GM12878 (cell line): Measurements from ENCODE around the gene SPRR5. TPM values are rescaled to one million over a fixed set of nuclear protein-coding genes. Genes with fewer than 3 reads are reported as not detected.

ENCODE experiments used
- ATAC-seq: fragments of 200-7000 bp; cut with Tn5 transposase; 3 replicates; pipeline ENCODE4 v1.9.1; 2020; ENCODE audit warnings: mild to moderate bottlenecking, moderate library complexity
- BruUV-seq: library from RNA; stranded (reverse); fragments of 400-500 nt; replicated peaks from 2 replicates; lab custom pipeline; 2021; lab: Mats Ljungman, UMichigan
- CTCF ChIA-PET: fragments of 300-600 bp; sonication (Branson Sonifier 250); formaldehyde crosslinking; extraction: SDS; loops from one replicate; lab custom pipeline; 2021; ENCODE audit warnings: inconsistent platforms; lab: Yijun Ruan, JAX
- POLR2A ChIA-PET: fragments of 350-600 bp; formaldehyde crosslinking; extraction: SDS; loops from one replicate; lab custom pipeline; 2021; ENCODE audit warnings: inconsistent platforms; lab: Charles Lee
- RAD21 ChIA-PET: fragments of 300-600 bp; sonication (Branson Sonifier 250); formaldehyde crosslinking; loops from one replicate; lab custom pipeline; 2023; ENCODE audit warnings: antibody characterized with exemption; ENCODE audit not compliant: unreplicated experiment; lab: Charles Lee
- SMC1A ChIA-PET: fragments of 300-600 bp; sonication (Branson Sonifier 250); formaldehyde crosslinking; loops from one replicate; lab custom pipeline; 2023; ENCODE audit not compliant: unreplicated experiment, uncharacterized antibody; lab: Charles Lee
- DNase-seq: peaks from one replicate; pipeline ENCODE4 v3.0.0-alpha.2; 2011; ENCODE audit warnings: low read depth, low spot score
- FAIRE-seq: peaks from 3 replicates; lab custom pipeline; 2011; peaks lifted over from hg19 to GRCh38; lab: Jason Lieb, UNC
- H2AFZ ChIP-seq: 2 replicates; pipeline ENCODE4 v1.6.0; 2011; ENCODE audit warnings: low read depth, low read length, control low read depth; ENCODE audit not compliant: control insufficient read depth
- H3K27ac ChIP-seq: 2 replicates; pipeline ENCODE4 v1.5.1; 2011; ENCODE audit warnings: control low read depth; ENCODE audit not compliant: control insufficient read depth, insufficient read depth
- H3K27me3 ChIP-seq, 2 experiments: replicated peaks in 1 of 2; 2 replicates each; pipeline versions ENCODE4 v1.6.0 to v1.6.1; 2011; ENCODE audit warnings: low read length in 1 of 2; ENCODE audit not compliant: control insufficient read depth in 2 of 2, insufficient read depth in 2 of 2
- H3K36me3 ChIP-seq, 2 experiments: 2 replicates each; pipeline ENCODE4 v1.5.1; 2011; ENCODE audit warnings: low read length in 1 of 2; ENCODE audit not compliant: control insufficient read depth in 2 of 2, insufficient read depth in 2 of 2
- H3K4me1 ChIP-seq: 2 replicates; pipeline ENCODE4 v1.6.1; 2011; ENCODE audit warnings: mild to moderate bottlenecking, low read length, moderate library complexity, mixed read lengths; ENCODE audit not compliant: control insufficient read depth, insufficient read depth
- H3K4me2 ChIP-seq: 2 replicates; pipeline ENCODE4 v1.6.0; 2011; ENCODE audit warnings: control low read depth; ENCODE audit not compliant: control insufficient read depth, insufficient read depth
- H3K4me3 ChIP-seq: fragments of 200-600 bp; sonication (generic); 2 replicates; pipeline ENCODE4 v1.5.1; 2016
- H3K79me2 ChIP-seq: 2 replicates; pipeline ENCODE4 v1.6.0; 2011; ENCODE audit warnings: low read length; ENCODE audit not compliant: control insufficient read depth, insufficient read depth
- H3K9ac ChIP-seq: 2 replicates; pipeline ENCODE4 v1.8.0; 2011; ENCODE audit warnings: low read length, control low read depth, mixed read lengths; ENCODE audit not compliant: control insufficient read depth, insufficient read depth
- H3K9me3 ChIP-seq: replicated peaks from 3 replicates; pipeline ENCODE4 v1.5.1; 2011; ENCODE audit warnings: mild to moderate bottlenecking, low read length; ENCODE audit not compliant: control insufficient read depth, insufficient read depth
- H4K20me1 ChIP-seq: 2 replicates; pipeline ENCODE4 v1.6.0; 2011; ENCODE audit not compliant: control insufficient read depth, insufficient read depth
- CBX5 ChIP-seq: sonication (generic); IDR thresholded peaks from 2 replicates; pipeline ENCODE4 v1.6.1; 2016; ENCODE audit warnings: low read depth, moderate library complexity, mild to moderate bottlenecking, inconsistent platforms
- CHD1 ChIP-seq: IDR thresholded peaks from 2 replicates; pipeline ENCODE4 v1.6.1; 2012; ENCODE audit warnings: low read depth, low read length, improper control_type of control experiment
- CREM ChIP-seq: IDR thresholded peaks from 2 replicates; pipeline ENCODE4 v1.6.1; 2014; ENCODE audit warnings: antibody characterized with exemption, low read depth
- DPF2 ChIP-seq: fragments of 450-650 bp; IDR thresholded peaks from 2 replicates; pipeline ENCODE4 v1.6.1; 2017; ENCODE audit warnings: mild to moderate bottlenecking
- EGR1 ChIP-seq, 2 experiments: IDR thresholded peaks; 1 replicate in 1 of 2; 2 replicates in 1 of 2; pipeline ENCODE4 v1.6.1; 2011 to 2012; ENCODE audit warnings: low read depth in 2 of 2, low read length in 2 of 2, borderline replicate concordance in 1 of 2, mild to moderate bottlenecking in 1 of 2, moderate library complexity in 1 of 2
- FOXK2 ChIP-seq: fragments of 450-650 bp; IDR thresholded peaks from 2 replicates; pipeline ENCODE4 v1.6.1; 2017; ENCODE audit warnings: mild to moderate bottlenecking, moderate library complexity
- HCFC1 ChIP-seq: fragments of 150-350 bp; IDR thresholded peaks from 2 replicates; pipeline ENCODE4 v1.6.1; 2014; ENCODE audit warnings: low read length
- LARP7 ChIP-seq: fragments of 450-650 bp; IDR thresholded peaks from 2 replicates; pipeline ENCODE4 v1.6.1; 2017; ENCODE audit warnings: mild to moderate bottlenecking
- NFXL1 ChIP-seq: fragments of 450-650 bp; IDR thresholded peaks from 2 replicates; pipeline ENCODE4 v1.6.1; 2017; ENCODE audit warnings: antibody characterized with exemption, mild to moderate bottlenecking, borderline replicate concordance
- SRF ChIP-seq, 2 experiments: IDR thresholded peaks; 2 replicates each; pipeline ENCODE4 v1.6.1; 2011; ENCODE audit warnings: low read depth in 2 of 2, low read length in 2 of 2, mild to moderate bottlenecking in 1 of 2, moderate library complexity in 1 of 2
- SUZ12 ChIP-seq: fragments of 200-600 bp; sonication (generic); IDR thresholded peaks from one replicate; pipeline ENCODE4 v1.6.1; 2018; ENCODE audit warnings: antibody characterized with exemption, mild to moderate bottlenecking; ENCODE audit not compliant: unreplicated experiment
- WRNIP1 ChIP-seq: IDR thresholded peaks from 2 replicates; pipeline ENCODE4 v1.6.1; 2011; ENCODE audit warnings: low read depth, low read length, improper control_type of control experiment, borderline replicate concordance
- YY1 ChIP-seq: IDR thresholded peaks from 2 replicates; pipeline ENCODE4 v1.6.1; 2011; ENCODE audit warnings: low read depth, mild to moderate bottlenecking, low read length
- ZBTB4 ChIP-seq: fragments of 450-650 bp; formaldehyde crosslinking; IDR thresholded peaks from 2 replicates; pipeline ENCODE4 v1.4.0; 2022; ENCODE audit warnings: mild to moderate bottlenecking, moderate library complexity
- ZNF207 ChIP-seq: fragments of 450-650 bp; IDR thresholded peaks from 2 replicates; pipeline ENCODE4 v1.6.1; 2014; ENCODE audit warnings: antibody characterized with exemption, mild to moderate bottlenecking, borderline replicate concordance
- WGBS: methylation state at CpG from one replicate; pipeline ENCODE4 v1.1.6; 2016; ENCODE audit warnings: low lambda C conversion rate; ENCODE audit not compliant: insufficient replicate concordance, insufficient coverage; ENCODE audit errors: missing lambda C conversion rate; 5-methylcytosine and 5-hydroxymethylcytosine counted together
- in situ Hi-C: fragments of 300-500 bp; cut with MboI; formaldehyde crosslinking; loops from 9 replicates; pipeline ENCODE4 v1.14.3; 2018; ENCODE audit warnings: mixed read lengths
- intact Hi-C: fragments of 100-400 bp; cut with micrococcal nuclease; formaldehyde crosslinking; loops from one replicate; pipeline ENCODE4 v1.14.2; 2022; ENCODE audit not compliant: unreplicated experiment
- polyA plus RNA-seq, 11 experiments: library from polyadenylated mRNA; depleted of rRNA in 4 of 11; unstranded in 6 of 11; stranded (reverse) in 5 of 11; fragments of >200 nt; fragmentation: Nextera tagmentation in 4 of 11; fragmentation: Illumina TruSeq in 1 of 11; extraction: Ambion mirVana in 4 of 11; extraction: Trizol in 1 of 11; gene quantifications; 1 replicate in 1 of 11; 2 replicates in 10 of 11; pipeline versions ENCODE4 v1.2.1 to v1.2.3, GENCODE V29; 2011 to 2016; ENCODE audit warnings: inconsistent platforms in 2 of 11, missing spikeins in 2 of 11, low read depth in 1 of 11
- total RNA-seq, 4 experiments: library from RNA; depleted of rRNA in 3 of 4; stranded (reverse); fragments of >200 nt in 3 of 4; fragmentation: Illumina TruSeq in 1 of 4; extraction: Trizol in 1 of 4; gene quantifications; 2 replicates each; pipeline versions ENCODE4 v1.2.1 to v1.2.3, GENCODE V29; 2013 to 2021
- TF ChIP-seq, protein P1 (sequence below): IDR thresholded peaks from 2 replicates; pipeline ENCODE4 v1.6.1; 2012; ENCODE audit warnings: low read depth, low read length, improper control_type of control experiment
- TF ChIP-seq, protein P2 (sequence below): fragments of 450-650 bp; IDR thresholded peaks from 2 replicates; pipeline ENCODE4 v1.6.1; 2016; ENCODE audit warnings: mild to moderate bottlenecking
- TF ChIP-seq, protein P3 (sequence below): fragments of 450-650 bp; IDR thresholded peaks from 2 replicates; pipeline ENCODE4 v1.6.1; 2018; ENCODE audit warnings: mild to moderate bottlenecking, low read depth, moderate library complexity; ENCODE audit not compliant: partially characterized antibody

Gene SPRR5
- total and polyA plus RNA-seq, 10 of the 15 experiments (the other 5 are each of a cell fraction or from before 2014, with no cell fraction given) = not detected

GRCh38 chr1:152968248-152968647 is 21.2 kb downstream of the SPRR5 start:
- Histone ChIP-seq H3K9me3 (no peaks in the 10 kb centered on the region), H3K4me1 (peaks cover 6% of the 10 kb centered on the region; the same call in 1 of the 2 replicates), H3K4me3 (no peak overlapping the region), H3K27me3 (no peaks in the 10 kb centered on the region; a peak in 1 of 4 replicates), H3K36me3 (no peaks in the 10 kb centered on the region), H2AFZ (no peak overlapping the region), H4K20me1 (no peaks in the 10 kb centered on the region), H3K9ac (no peak overlapping the region), H3K4me2 (no peak overlapping the region; the same call in 1 of the 2 replicates), H3K27ac (no peak overlapping the region), H3K79me2 (no peaks in the 10 kb centered on the region)
- ATAC-seq = peak; percentile 94
- ChIA-PET CTCF (interaction anchor here (1.5 kb wide), 2 partner anchors 8 to 224 kb away, joined by 4 to 5 read pairs; no protein-coding TSS in a partner anchor), SMC1A (interaction anchor here (1.5 to 2.0 kb wide), 3 partner anchors 12 to 224 kb away, joined by 3 to 7 read pairs (median 5); no protein-coding TSS in a partner anchor), POLR2A (no interaction called here), RAD21 (interaction anchor here (0.7 kb wide), 1 partner anchor 216 kb away, joined by 3 read pairs; no protein-coding TSS in a partner anchor)
- peak; percentile 40 for DNase-seq
- BruUV-seq = no TSS peak
- WGBS = 19% methylated on average over 2 of the region's 2 CpGs
- intact Hi-C loops = loop anchor here (10.0 kb wide), 1 partner anchor 257 kb away; no protein-coding TSS in a partner anchor
- FAIRE-seq = peak; percentile 81
- in situ Hi-C loops = no loop called here
- no peak for TF ChIP-seq DPF2
- TF ChIP-seq ZBTB4 (CRISPR knock-in tag) = no peak
- TF ChIP-seq, protein P1, sequence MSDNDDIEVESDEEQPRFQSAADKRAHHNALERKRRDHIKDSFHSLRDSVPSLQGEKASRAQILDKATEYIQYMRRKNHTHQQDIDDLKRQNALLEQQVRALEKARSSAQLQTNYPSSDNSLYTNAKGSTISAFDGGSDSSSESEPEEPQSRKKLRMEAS = 0 out of 2 replicates have a peak, but pooled peaks have one; percentile 26
- no peak for TF ChIP-seq HCFC1
- no peak for TF ChIP-seq SRF (IDR thresholded peaks at IDR 0.05; ENCODE audit: low read depth in 2 of 2, low read length in 2 of 2)
- TF ChIP-seq NFXL1 = no peak
- TF ChIP-seq, protein P2, sequence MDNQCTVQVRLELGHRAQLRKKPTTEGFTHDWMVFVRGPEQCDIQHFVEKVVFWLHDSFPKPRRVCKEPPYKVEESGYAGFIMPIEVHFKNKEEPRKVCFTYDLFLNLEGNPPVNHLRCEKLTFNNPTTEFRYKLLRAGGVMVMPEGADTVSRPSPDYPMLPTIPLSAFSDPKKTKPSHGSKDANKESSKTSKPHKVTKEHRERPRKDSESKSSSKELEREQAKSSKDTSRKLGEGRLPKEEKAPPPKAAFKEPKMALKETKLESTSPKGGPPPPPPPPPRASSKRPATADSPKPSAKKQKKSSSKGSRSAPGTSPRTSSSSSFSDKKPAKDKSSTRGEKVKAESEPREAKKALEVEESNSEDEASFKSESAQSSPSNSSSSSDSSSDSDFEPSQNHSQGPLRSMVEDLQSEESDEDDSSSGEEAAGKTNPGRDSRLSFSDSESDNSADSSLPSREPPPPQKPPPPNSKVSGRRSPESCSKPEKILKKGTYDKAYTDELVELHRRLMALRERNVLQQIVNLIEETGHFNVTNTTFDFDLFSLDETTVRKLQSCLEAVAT = no peak
- TF ChIP-seq LARP7 = no peak
- TF ChIP-seq CHD1 = no peak
- 0 out of 2 replicates have a peak, but pooled peaks have one; percentile 11 for TF ChIP-seq YY1
- no peak for TF ChIP-seq ZNF207
- TF ChIP-seq CBX5 = no peak
- no peak for TF ChIP-seq CREM
- no peak for TF ChIP-seq FOXK2
- TF ChIP-seq SUZ12 = no peak
- TF ChIP-seq WRNIP1 = no peak
- TF ChIP-seq, protein P3, sequence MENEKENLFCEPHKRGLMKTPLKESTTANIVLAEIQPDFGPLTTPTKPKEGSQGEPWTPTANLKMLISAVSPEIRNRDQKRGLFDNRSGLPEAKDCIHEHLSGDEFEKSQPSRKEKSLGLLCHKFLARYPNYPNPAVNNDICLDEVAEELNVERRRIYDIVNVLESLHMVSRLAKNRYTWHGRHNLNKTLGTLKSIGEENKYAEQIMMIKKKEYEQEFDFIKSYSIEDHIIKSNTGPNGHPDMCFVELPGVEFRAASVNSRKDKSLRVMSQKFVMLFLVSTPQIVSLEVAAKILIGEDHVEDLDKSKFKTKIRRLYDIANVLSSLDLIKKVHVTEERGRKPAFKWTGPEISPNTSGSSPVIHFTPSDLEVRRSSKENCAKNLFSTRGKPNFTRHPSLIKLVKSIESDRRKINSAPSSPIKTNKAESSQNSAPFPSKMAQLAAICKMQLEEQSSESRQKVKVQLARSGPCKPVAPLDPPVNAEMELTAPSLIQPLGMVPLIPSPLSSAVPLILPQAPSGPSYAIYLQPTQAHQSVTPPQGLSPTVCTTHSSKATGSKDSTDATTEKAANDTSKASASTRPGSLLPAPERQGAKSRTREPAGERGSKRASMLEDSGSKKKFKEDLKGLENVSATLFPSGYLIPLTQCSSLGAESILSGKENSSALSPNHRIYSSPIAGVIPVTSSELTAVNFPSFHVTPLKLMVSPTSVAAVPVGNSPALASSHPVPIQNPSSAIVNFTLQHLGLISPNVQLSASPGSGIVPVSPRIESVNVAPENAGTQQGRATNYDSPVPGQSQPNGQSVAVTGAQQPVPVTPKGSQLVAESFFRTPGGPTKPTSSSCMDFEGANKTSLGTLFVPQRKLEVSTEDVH = no peak
- no peak for TF ChIP-seq EGR1 (IDR thresholded peaks at IDR 0.05; ENCODE audit: borderline replicate concordance in 1 of 2, low read depth in 2 of 2, low read length in 2 of 2)
